Globus pallidus (tissue), 1 donor: ENCODE data around the gene ALG12.
"Not testable (repeated sequence)": the region's sequence is repeated elsewhere in the genome, so short reads cannot be mapped to it uniquely, and the experiment has no call there.

Source experiments
- DNase-seq: peaks from one replicate; pipeline ENCODE4 v3.0.0-alpha.2; 2015; ENCODE audit warnings: low spot score

Gene ALG12

GRCh38 chr22:49945042-49945794 lies 27.0 kb upstream of the ALG12 start:
- DNase-seq, result not testable (repeated sequence)

- no peak for DNase-seq
These were observed 26.2 kb upstream of the ALG12 start for GRCh38 chr22:49944399-49944891.

GRCh38 chr22:49943771-49944398 lies 25.6 kb upstream of the ALG12 start:
- no peak for DNase-seq

GRCh38 chr22:49943405-49943765 lies 25.1 kb upstream of the ALG12 start:
- no peak for DNase-seq

GRCh38 chr22:49942565-49943404 lies 24.5 kb upstream of the ALG12 start:
- no peak for DNase-seq

- no peak for DNase-seq
These were observed 23.5 kb upstream of the ALG12 start for GRCh38 chr22:49941507-49942316.

- DNase-seq, result no peak
These were observed 20.4 kb upstream of the ALG12 start for GRCh38 chr22:49938565-49939136.

GRCh38 chr22:49937758-49938564 lies 19.7 kb upstream of the ALG12 start:
- peak; percentile 86 for DNase-seq

GRCh38 chr22:49936973-49937757 lies 18.9 kb upstream of the ALG12 start:
- peak; percentile 91 for DNase-seq

- peak; percentile 77 for DNase-seq
These were observed 18.1 kb upstream of the ALG12 start for GRCh38 chr22:49936018-49936972.

GRCh38 chr22:49935561-49935960 lies 17.3 kb upstream of the ALG12 start:
- no peak for DNase-seq

GRCh38 chr22:49934891-49935557 lies 16.8 kb upstream of the ALG12 start:
- peak; percentile 57 for DNase-seq

- DNase-seq, result peak; percentile 64
These were observed 16.1 kb upstream of the ALG12 start for GRCh38 chr22:49934160-49934890.

GRCh38 chr22:49933236-49934159 lies 15.3 kb upstream of the ALG12 start:
- peak; percentile 76 for DNase-seq

GRCh38 chr22:49930596-49931412 lies 12.6 kb upstream of the ALG12 start:
- DNase-seq, result peak; percentile 88
